Tibial artery (tissue), 4 donors: Measurements from ENCODE around the gene RASAL2.

Source experiments
- DNase-seq, 2 donors: peaks; one replicate each; pipeline ENCODE4 v3.0.0-alpha.2; 2019
- H3K27ac ChIP-seq, 2 donors: fragments of 200-600 bp; sonication (generic) in 1 of 2; 1 replicate in 1 of 2; 2 replicates in 1 of 2; pipeline ENCODE4 v1.5.1; 2018 to 2019; ENCODE audit warnings: mild to moderate bottlenecking in 1 of 2
- H3K27me3 ChIP-seq, 2 donors: fragments of 200-600 bp; sonication (generic) in 1 of 2; one replicate each; pipeline versions ENCODE4 v1.5.1 to v1.6.0; 2016 to 2019
- H3K36me3 ChIP-seq, 3 donors: fragments of 200-600 bp; sonication (generic) in 2 of 3; one replicate each; pipeline ENCODE4 v1.5.1; 2016 to 2019; ENCODE audit warnings: mild to moderate bottlenecking in 2 of 3
- H3K4me1 ChIP-seq, 4 donors: fragments of 200-600 bp; sonication (generic) in 2 of 4; 1 replicate in 3 of 4; 2 replicates in 1 of 4; pipeline ENCODE4 v1.5.1; 2016 to 2019
- H3K4me3 ChIP-seq, 2 donors: fragments of 200-600 bp; sonication (generic) in 1 of 2; 1 replicate in 1 of 2; 2 replicates in 1 of 2; pipeline ENCODE4 v1.5.1; 2018 to 2019; ENCODE audit warnings: mild to moderate bottlenecking in 2 of 2
- H3K9me3 ChIP-seq, 3 donors: fragments of 200-600 bp; sonication (generic) in 1 of 3; one replicate each; pipeline ENCODE4 v1.5.1; 2016 to 2019
- CTCF ChIP-seq, 2 experiments: fragments of 200-600 bp in 1 of 2; fragments of 450-650 bp in 1 of 2; IDR thresholded peaks; one replicate each; pipeline ENCODE4 v1.5.1; 2017 to 2019; ENCODE audit warnings: antibody characterized with exemption in 2 of 2, mild to moderate bottlenecking in 1 of 2, moderate library complexity in 1 of 2
- intact Hi-C: fragments of 100-400 bp; cut with DNase I; formaldehyde crosslinking; loops from one replicate; pipeline ENCODE4 v1.15.0; 2023; ENCODE audit warnings: low total_unique reads

RASAL2 gene

GRCh38 chr1:178484698-178485225, 390.9 kb downstream of the RASAL2 start:
- no peak overlapping the region for H3K27ac ChIP-seq

GRCh38 chr1:178485541-178485981, 391.7 kb downstream of the RASAL2 start:
- Histone ChIP-seq H3K27ac (no peak overlapping the region), H3K27me3 (no peaks in the 10 kb centered on the region), H3K9me3 (no peaks in the 10 kb centered on the region), H3K36me3 (peaks cover 0 to 5% (median under 1%) of the 10 kb centered on the region in 3 donors), H3K4me1 (peaks cover 0 to 17% (median 11%) of the 10 kb centered on the region in 4 donors), H3K4me3 (no peak overlapping the region)
- TF ChIP-seq CTCF (IDR thresholded peaks at IDR 0.05) = no peak
- no peak for DNase-seq
- intact Hi-C loops = no loop called here

More at GRCh38 chr1:178484698-178485225, 390.9 kb downstream of the RASAL2 start:
- TF ChIP-seq CTCF (IDR thresholded peaks at IDR 0.05) = no peak
- no peaks in the 10 kb centered on the region for H3K27me3 ChIP-seq
- no peak for DNase-seq
- H3K36me3 ChIP-seq = peaks cover 5 to 10% (median 7%) of the 10 kb centered on the region in 3 donors
- no peak overlapping the region for H3K4me3 ChIP-seq
- H3K9me3 ChIP-seq = no peaks in the 10 kb centered on the region
- peaks cover 0 to 17% (median 11%) of the 10 kb centered on the region in 4 donors for H3K4me1 ChIP-seq
- intact Hi-C loops = no loop called here

GRCh38 chr1:178486100-178487069, 392.5 kb downstream of the RASAL2 start:
- peaks cover 0 to 5% (median 0%) of the 10 kb centered on the region in 3 donors for H3K36me3 ChIP-seq
- H3K4me3 ChIP-seq = peak overlapping the region; percentile 33 to 52
- H3K27me3 ChIP-seq = no peaks in the 10 kb centered on the region
- H3K4me1 ChIP-seq = peaks cover 0 to 17% (median 11%) of the 10 kb centered on the region in 4 donors
- no peak for TF ChIP-seq CTCF (IDR thresholded peaks at IDR 0.05)
- no peak for DNase-seq
- intact Hi-C loops = no loop called here
- no peak overlapping the region for H3K27ac ChIP-seq
- H3K9me3 ChIP-seq = no peaks in the 10 kb centered on the region

- no peak for DNase-seq
- H3K27me3 ChIP-seq = no peaks in the 10 kb centered on the region
- intact Hi-C loops = no loop called here
- no peaks in the 10 kb centered on the region for H3K9me3 ChIP-seq
- no peak for TF ChIP-seq CTCF (IDR thresholded peaks at IDR 0.05)
- peaks cover 0 to 5% (median 0%) of the 10 kb centered on the region in 3 donors for H3K36me3 ChIP-seq
- peak overlapping the region; percentile 33 to 52 for H3K4me3 ChIP-seq
- peaks cover 0 to 17% (median 11%) of the 10 kb centered on the region in 4 donors for H3K4me1 ChIP-seq
- no peak overlapping the region for H3K27ac ChIP-seq
Observed at GRCh38 chr1:178487070-178487615, 393.2 kb downstream of the RASAL2 start.

- peaks cover 0 to under 1% (median 0%) of the 10 kb centered on the region in 3 donors for H3K36me3 ChIP-seq
- peaks cover 0 to 17% (median 11%) of the 10 kb centered on the region in 4 donors for H3K4me1 ChIP-seq
- H3K27ac ChIP-seq = no peak overlapping the region
- TF ChIP-seq CTCF (IDR thresholded peaks at IDR 0.05) = no peak
- no peaks in the 10 kb centered on the region for H3K27me3 ChIP-seq
- no peak for DNase-seq
- no peaks in the 10 kb centered on the region for H3K9me3 ChIP-seq
- intact Hi-C loops = no loop called here
- H3K4me3 ChIP-seq = no peak overlapping the region
Observed at GRCh38 chr1:178488393-178488792, 394.5 kb downstream of the RASAL2 start.
